ENCODE results near the gene KCNA10.

Gene KCNA10

GRCh38 chr1:110474444-110474843 is 44.5 kb downstream of the KCNA10 start:
- no peak overlapping the region for H3K4me3 ChIP-seq (ENCODE audit: low read depth, low read length)
- DNase-seq (ENCODE audit: low read depth, low spot score), result no peak
- in situ Hi-C loops (cut with HindIII; ENCODE audit: low sequenced_read_pairs), result no loop called here
- no peak for TF ChIP-seq CTCF (IDR thresholded peaks at IDR 0.05; ENCODE audit: low read depth, low read length)

DNA sequence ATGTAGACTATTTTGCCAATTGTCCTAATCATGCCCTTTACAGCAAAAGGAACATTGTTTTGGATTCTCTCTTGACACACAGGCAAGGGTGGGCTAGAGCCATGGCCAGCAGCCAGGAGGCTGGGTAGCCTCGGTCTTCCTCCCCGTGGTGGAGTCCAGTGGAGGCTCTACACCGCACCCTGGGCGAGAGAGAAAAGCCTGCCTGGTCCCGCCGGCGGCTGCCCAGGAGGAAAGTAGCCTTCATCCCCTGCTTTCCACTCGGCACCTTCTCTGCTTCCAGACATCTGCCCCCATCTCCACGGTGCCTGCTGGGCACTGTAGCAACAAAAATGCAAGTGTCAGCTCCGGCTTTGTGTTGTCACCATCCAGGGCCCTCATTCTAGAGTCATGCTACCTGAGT is 46.4 kb downstream of the KCNA10 start:
- no peak overlapping the region for H3K4me3 ChIP-seq (ENCODE audit: low read depth, low read length)
- in situ Hi-C loops (cut with HindIII; ENCODE audit: low sequenced_read_pairs), result no loop called here
- DNase-seq (ENCODE audit: low read depth, low spot score), result no peak
- TF ChIP-seq CTCF (IDR thresholded peaks at IDR 0.05; ENCODE audit: low read depth, low read length), result no peak

DNA sequence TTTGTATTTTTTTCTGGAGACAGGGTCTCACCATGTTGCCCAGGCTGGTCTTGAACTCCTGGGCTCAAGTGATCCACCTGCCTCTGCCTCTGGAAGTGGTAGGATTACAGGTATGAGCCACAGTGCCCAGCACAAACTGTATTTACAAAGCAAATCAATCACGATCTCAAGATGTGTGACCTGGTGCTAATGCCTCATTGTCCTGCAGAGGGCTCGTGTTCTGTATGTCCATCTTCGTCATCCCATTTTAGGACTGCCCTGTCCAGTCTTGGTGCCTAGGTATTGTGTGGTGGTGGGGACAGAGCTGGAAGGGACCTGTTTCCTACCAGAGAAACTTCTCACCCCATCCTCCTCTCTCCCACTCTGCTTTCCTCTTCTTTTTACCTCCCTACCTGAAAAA is 47.8 kb downstream of the KCNA10 start:
- DNase-seq (ENCODE audit: low read depth, low spot score), result no peak
- no peak for TF ChIP-seq CTCF (IDR thresholded peaks at IDR 0.05; ENCODE audit: low read depth, low read length)
- H3K4me3 ChIP-seq (ENCODE audit: low read depth, low read length), result no peak overlapping the region
- in situ Hi-C loops (cut with HindIII; ENCODE audit: low sequenced_read_pairs), result no loop called here
